GM21529 (cell line): ENCODE results near the gene DSTYK.

Experiments used
- ATAC-seq: cut with Tn5 transposase; IDR thresholded peaks from one replicate; pipeline ENCODE4 v1.9.1; 2021; ENCODE audit not compliant: unreplicated experiment

The DSTYK gene

GRCh38 chr1:205211169-205211838 lies at the start of gene DSTYK:
Gene DSTYK (minus strand): TSS chr1:205211702. CDS start chr1:205211535, 167 bp downstream.
- peak; percentile 90 for ATAC-seq

DNA sequence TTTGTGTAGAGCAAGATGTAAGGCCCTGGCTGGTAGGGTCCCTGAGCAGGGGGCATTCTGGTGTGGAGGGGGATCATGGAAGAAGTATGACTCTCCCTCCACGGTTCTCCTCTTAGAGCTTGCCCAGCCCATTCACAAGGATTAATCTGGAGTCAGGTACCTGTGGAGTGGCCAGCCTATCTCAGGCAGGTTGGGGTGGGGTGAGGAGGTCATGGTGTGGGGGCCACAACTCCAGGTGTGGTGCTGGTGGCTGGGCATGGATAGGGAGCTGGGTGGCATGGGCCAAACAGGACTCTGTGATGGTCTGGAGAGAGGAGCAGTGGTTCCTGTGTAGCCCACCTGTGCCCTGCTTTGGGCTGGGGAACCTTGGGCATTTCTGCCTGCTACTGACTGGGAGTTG lies 48.5 kb upstream of the DSTYK start:
- no peak for ATAC-seq

DNA sequence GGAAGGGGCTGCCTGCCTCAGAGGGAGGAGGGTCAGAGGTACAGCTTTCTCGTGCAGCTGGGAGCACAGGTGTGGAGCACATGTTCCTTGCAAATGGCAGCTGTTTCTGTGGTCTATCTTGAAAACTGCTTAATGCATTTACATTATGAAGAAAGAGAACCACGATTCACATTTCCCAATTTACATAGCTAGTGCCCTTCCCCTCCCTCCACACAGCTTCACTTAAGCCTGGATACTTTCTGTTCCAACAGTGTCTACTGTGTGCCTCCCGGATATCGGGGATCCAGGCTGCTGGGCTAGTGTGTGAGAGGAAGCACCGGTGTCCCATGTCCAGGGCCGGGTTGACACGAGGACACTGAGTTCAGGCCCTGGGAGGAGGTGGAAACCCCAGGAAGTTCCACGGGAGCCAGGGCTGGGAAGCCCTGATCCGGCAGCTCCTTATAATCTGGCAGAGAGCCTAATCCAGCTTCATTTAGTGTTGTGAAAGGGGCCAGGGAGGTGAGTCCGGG lies 47.9 kb upstream of the DSTYK start:
- no peak for ATAC-seq

DNA sequence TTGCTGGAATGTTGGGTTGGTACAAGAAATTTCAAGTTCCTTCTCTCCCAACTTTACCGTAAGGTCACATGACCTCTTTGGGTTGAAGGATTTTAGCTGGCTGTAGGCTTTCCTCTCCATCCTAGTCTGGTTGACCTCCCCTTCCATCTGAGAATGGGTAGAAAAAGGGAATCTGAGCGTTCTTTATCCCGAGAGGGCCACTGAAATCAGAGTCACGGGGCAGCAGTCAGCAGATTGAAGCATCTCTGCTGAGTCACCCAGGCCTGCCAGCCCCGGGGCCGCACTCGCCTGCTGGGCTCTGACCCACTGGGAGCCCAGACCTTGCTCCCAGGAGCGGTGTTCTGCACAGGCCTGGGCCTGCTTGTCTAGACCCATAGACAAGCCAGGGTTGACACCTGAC lies 47.2 kb upstream of the DSTYK start:
- no peak for ATAC-seq

GRCh38 chr1:205258261-205258691 lies 46.8 kb upstream of the DSTYK start:
- no peak for ATAC-seq

DNA sequence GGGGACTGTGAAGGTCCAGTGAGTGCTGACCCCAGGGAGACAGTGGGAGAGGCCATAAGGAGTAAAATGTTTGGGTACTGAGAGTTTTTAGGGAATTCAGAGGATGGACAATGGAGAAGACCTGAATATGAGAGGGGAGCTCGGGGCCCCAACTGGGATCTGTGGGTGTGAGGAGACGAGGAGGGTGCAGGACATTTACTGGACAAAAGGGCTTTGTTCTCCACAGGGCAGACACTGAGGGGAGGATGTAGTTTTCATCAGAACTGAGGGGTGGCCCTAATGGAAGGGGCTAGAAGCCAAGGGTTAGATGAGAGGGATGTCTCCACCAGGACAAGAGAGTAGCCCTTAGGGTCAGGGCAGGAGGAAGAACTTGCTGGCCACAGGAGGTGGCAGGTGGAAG lies 46.2 kb upstream of the DSTYK start:
- no peak for ATAC-seq

GRCh38 chr1:205256951-205257625 lies 45.6 kb upstream of the DSTYK start:
- ATAC-seq = no peak

DNA sequence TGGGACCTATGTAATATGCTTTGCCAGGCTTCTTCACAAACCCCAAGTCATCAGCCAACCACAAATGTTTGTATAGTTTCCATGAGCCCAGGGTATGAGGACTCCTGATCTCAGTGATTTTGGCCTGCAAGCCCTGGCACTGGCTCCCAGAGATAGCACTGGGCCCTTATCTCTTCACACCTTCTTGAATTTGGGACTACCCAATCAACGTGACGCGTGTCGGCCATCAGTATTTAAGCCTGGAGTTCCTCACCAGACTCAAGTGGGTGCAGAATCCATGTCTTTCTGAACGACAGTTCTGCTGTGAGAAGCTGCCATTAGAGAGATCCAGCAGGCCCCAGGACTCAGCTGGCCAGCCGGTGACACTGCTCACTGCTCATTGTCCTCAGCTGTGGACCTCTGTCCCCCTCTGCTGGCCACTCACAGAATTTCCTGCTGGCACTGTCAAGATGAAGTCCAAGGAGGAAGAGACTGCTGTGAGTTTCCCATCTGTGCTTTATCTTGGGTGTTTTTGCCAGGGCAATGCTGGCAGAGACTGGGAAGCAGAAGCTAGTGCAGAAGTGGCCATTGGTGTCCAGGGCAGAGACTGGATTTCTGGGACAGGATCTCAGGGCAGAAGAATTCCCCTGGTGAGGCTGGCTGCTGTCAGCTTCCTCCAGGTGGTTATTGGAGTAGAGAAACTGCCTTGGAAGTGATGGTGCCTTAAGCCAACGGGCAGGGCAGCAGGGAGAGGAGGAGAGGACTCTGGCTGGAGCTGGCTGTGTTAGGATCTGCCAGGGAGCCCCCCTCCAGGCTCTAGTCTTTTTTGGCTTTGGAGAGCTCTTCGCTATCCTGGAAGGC lies 44.7 kb upstream of the DSTYK start:
- ATAC-seq = peak; percentile 82

DNA sequence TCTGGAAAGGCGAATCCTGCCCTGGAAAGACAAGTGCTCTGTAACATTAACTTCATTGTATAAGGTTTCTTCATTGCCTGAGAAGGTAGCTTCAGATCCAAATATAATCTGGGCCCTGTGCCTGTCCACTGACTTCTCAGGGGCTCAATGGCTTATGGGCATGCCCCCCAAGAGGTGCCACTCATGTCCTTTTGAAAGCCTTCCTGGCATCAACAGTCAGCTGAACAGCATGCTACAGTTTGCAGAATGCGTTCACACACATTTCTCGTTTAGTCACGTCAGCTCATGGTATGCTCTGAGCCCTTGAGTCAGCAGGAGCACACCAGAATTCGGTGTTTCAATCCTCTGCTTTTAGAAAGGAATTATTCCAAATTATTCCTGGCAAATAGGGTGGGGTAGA lies 40.1 kb upstream of the DSTYK start:
- ATAC-seq = no peak

- ATAC-seq = no peak
Observed at GRCh38 chr1:205250699-205251098, 39.2 kb upstream of the DSTYK start.

DNA sequence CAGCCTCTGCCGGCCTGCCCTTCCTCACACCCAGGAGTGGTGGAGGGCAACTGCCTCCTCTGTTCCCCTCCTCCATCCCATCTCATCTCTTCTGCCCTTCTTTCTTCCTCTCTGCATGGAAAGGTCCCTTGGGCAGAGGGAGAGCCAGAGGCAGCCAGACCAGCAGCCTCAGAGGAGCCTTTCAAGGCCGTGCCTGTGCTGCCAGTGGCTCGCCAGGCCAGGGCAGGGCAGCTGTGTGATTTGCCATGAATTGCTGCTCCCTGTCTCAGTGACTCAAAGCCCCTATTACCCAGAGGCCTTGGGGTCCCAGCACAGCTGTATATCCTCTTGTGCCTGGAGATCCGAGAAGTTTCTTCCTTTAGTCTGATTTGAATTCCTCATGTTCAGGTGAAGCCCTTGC lies 38.1 kb upstream of the DSTYK start:
- ATAC-seq = no peak

GRCh38 chr1:205248793-205249601 lies 37.5 kb upstream of the DSTYK start:
- no peak for ATAC-seq

DNA sequence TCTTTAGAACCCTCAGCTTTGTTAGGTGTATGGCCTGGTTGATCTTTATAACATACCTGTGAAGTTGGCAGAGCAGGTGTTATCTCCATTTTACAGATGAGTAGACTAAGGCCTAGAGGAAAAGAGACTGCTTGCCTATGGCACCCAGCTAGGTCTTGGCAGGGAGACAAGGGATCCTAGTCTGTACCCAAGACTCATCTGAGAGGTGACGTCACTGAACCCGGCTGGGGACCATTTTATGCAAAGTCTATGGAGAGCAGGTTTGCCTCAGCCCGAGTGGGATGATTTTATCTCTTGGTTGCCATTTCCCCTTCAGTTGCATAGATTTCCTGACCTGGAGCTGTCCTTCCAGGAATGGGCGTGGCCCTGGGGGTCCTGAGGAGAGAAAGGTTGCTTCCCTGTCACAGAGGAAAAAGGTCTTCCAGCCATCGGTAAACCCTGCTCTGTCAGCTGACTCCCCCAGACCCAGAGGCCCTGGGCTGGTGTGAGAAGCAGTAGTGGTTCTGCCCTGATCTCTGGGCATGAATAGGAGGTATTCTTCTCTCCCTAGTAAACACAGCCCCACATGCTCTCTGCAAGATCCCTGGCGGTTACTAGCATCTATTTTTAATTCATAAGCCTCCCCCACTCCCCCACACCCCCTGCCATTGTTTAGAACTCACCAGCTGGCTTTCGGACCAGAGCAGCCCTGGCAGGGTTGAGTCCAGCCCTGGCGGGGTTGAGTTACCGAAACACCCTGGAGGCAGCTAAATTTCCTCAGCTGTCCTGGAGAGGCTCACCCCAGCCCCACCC lies 35.8 kb upstream of the DSTYK start:
- no peak for ATAC-seq

GRCh38 chr1:205246351-205247119 lies 35.0 kb upstream of the DSTYK start:
- no peak for ATAC-seq

GRCh38 chr1:205245096-205245495 lies 33.6 kb upstream of the DSTYK start:
- ATAC-seq = no peak

DNA sequence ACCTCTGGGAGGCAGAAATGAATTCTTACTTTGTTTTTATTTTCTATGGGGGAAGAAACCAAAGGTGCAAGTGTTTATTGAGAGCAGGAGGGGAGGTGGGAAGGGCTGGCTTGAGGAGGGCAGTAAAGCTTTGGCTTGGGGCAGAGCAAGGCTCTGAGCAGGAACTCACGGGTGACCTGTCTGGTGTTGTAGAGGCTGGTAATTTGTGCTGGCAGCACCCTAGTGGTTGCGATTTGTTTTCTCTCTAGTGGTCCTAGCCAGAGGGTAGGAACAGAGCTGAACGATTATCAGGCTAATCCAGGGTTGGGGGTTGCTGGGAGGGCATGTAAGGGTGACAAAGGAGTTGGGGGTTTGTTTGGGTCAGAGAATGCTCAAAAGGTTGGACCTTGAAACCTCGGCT lies 32.9 kb upstream of the DSTYK start:
- ATAC-seq = no peak

- no peak for ATAC-seq
Observed at GRCh38 chr1:205243350-205244191, 32.1 kb upstream of the DSTYK start.

- ATAC-seq = no peak
Observed at GRCh38 chr1:205241366-205242030, 30.0 kb upstream of the DSTYK start.
